Liver (tissue), 9 donors: Measurements from ENCODE around the gene ATP10D. TPM values are rescaled to one million over a fixed set of nuclear protein-coding genes. Genes with fewer than 3 reads are reported as not detected.

Source experiments
- DNase-seq: peaks from one replicate; pipeline ENCODE4 v3.0.0-alpha.2; 2017; ENCODE audit warnings: low spot score
- H3K27ac ChIP-seq, 2 donors: one replicate each; pipeline ENCODE4 v1.7.0; 2013; ENCODE audit warnings: inconsistent platforms in 2 of 2, low read length in 2 of 2, control low read depth in 1 of 2, low read depth in 1 of 2, mild to moderate bottlenecking in 1 of 2
- H3K27me3 ChIP-seq, 4 donors: one replicate each; pipeline versions ENCODE4 v1.6.1 to v1.7.0; 2013; ENCODE audit warnings: low read length in 3 of 4, inconsistent platforms in 1 of 4, mild to moderate bottlenecking in 1 of 4, moderate library complexity in 1 of 4; ENCODE audit not compliant: control insufficient read depth in 4 of 4, insufficient read depth in 4 of 4
- H3K36me3 ChIP-seq, 4 donors: one replicate each; pipeline versions ENCODE4 v1.6.1 to v1.7.0; 2013; ENCODE audit warnings: low read length in 3 of 4, mild to moderate bottlenecking in 3 of 4, low read depth in 1 of 4, moderate library complexity in 1 of 4; ENCODE audit not compliant: control insufficient read depth in 4 of 4, insufficient read depth in 3 of 4
- H3K4me1 ChIP-seq, 4 donors: one replicate each; pipeline versions ENCODE4 v1.6.1 to v1.7.0; 2013; ENCODE audit warnings: low read length in 3 of 4, mild to moderate bottlenecking in 3 of 4, moderate library complexity in 1 of 4; ENCODE audit not compliant: control insufficient read depth in 4 of 4, insufficient read depth in 4 of 4
- H3K4me3 ChIP-seq, 3 donors: one replicate each; pipeline versions ENCODE4 v1.6.1 to v1.7.0; 2013; ENCODE audit warnings: low read length in 3 of 3, control low read depth in 1 of 3, low read depth in 1 of 3, mild to moderate bottlenecking in 1 of 3
- H3K9ac ChIP-seq, 2 donors: one replicate each; pipeline ENCODE4 v1.7.0; 2013; ENCODE audit warnings: low read length in 2 of 2, mild to moderate bottlenecking in 2 of 2, moderate library complexity in 2 of 2, control low read depth in 1 of 2, low read depth in 1 of 2
- H3K9me3 ChIP-seq, 4 donors: one replicate each; pipeline versions ENCODE4 v1.6.1 to v1.7.0; 2013; ENCODE audit warnings: low read length in 3 of 4; ENCODE audit not compliant: control insufficient read depth in 4 of 4
- EGR1 ChIP-seq, 2 donors: IDR thresholded peaks; 2 replicates each; pipeline ENCODE4 v1.6.1; 2016 to 2018; ENCODE audit warnings: antibody characterized with exemption in 2 of 2, low read depth in 2 of 2
- FOXA1 ChIP-seq: IDR thresholded peaks from 2 replicates; pipeline ENCODE4 v1.6.1; 2016; ENCODE audit warnings: antibody characterized with exemption
- FOXA2 ChIP-seq: IDR thresholded peaks from 2 replicates; pipeline ENCODE4 v1.6.1; 2016; ENCODE audit warnings: antibody characterized with exemption
- GABPA ChIP-seq, 2 donors: IDR thresholded peaks in 1 of 2; conservative IDR thresholded peaks in 1 of 2; 2 replicates each; pipeline ENCODE4 v1.6.1; 2016; ENCODE audit warnings: antibody characterized with exemption in 2 of 2, mild to moderate bottlenecking in 1 of 2, moderate library complexity in 1 of 2
- HNF4A ChIP-seq, 2 donors: conservative IDR thresholded peaks; 2 replicates each; pipeline ENCODE4 v1.6.1; 2016; ENCODE audit warnings: antibody characterized with exemption in 2 of 2, mild to moderate bottlenecking in 2 of 2
- HNF4G ChIP-seq: IDR thresholded peaks from 2 replicates; pipeline ENCODE4 v1.6.1; 2016; ENCODE audit warnings: antibody characterized with exemption
- JUND ChIP-seq, 2 donors: IDR thresholded peaks; 2 replicates each; pipeline ENCODE4 v1.6.1; 2016; ENCODE audit warnings: antibody characterized with exemption in 2 of 2
- NR2F2 ChIP-seq: IDR thresholded peaks from 2 replicates; pipeline ENCODE4 v1.6.1; 2016; ENCODE audit warnings: antibody characterized with exemption
- RAD21 ChIP-seq, 2 donors: IDR thresholded peaks; 2 replicates each; pipeline ENCODE4 v1.6.1; 2016; ENCODE audit warnings: antibody characterized with exemption in 2 of 2, mild to moderate bottlenecking in 2 of 2
- RXRA ChIP-seq, 2 donors: IDR thresholded peaks; 2 replicates each; pipeline ENCODE4 v1.6.1; 2017 to 2018; ENCODE audit warnings: antibody characterized with exemption in 2 of 2, mild to moderate bottlenecking in 1 of 2
- SP1 ChIP-seq: IDR thresholded peaks from 2 replicates; pipeline ENCODE4 v1.6.1; 2018; ENCODE audit warnings: antibody characterized with exemption, mild to moderate bottlenecking
- TAF1 ChIP-seq: conservative IDR thresholded peaks from 2 replicates; pipeline ENCODE4 v1.6.1; 2016; ENCODE audit warnings: antibody characterized with exemption, mild to moderate bottlenecking
- YY1 ChIP-seq: IDR thresholded peaks from 2 replicates; pipeline ENCODE4 v1.6.1; 2016; ENCODE audit warnings: antibody characterized with exemption, mild to moderate bottlenecking
- ZBTB33 ChIP-seq: IDR thresholded peaks from 2 replicates; pipeline ENCODE4 v1.6.1; 2016; ENCODE audit warnings: antibody characterized with exemption
- WGBS: extraction: QIAGEN DNeasy Blood & Tissue Kit; methylation state at CpG from one replicate; pipeline ENCODE4 v1.1.7; 2013; 5-methylcytosine and 5-hydroxymethylcytosine counted together
- polyA plus RNA-seq, 2 donors: library from polyadenylated mRNA; stranded (reverse) in 1 of 2; unstranded in 1 of 2; fragments of 200-250 nt in 1 of 2; fragments of >200 nt in 1 of 2; fragmentation: Nextera tagmentation in 1 of 2; extraction: Ambion mirVana in 1 of 2; gene quantifications; one replicate each; pipeline versions ENCODE4 v1.2.1 to v1.2.3, GENCODE V29; 2013 to 2015
- total RNA-seq, 2 donors: library from RNA; depleted of rRNA; stranded (reverse); fragments of >200 nt; gene quantifications; one replicate each; pipeline ENCODE4 v1.2.3, GENCODE V29; 2014
- TF ChIP-seq, protein P1 (sequence below): IDR thresholded peaks from 2 replicates; pipeline ENCODE4 v1.6.1; 2016; ENCODE audit warnings: antibody characterized with exemption
- TF ChIP-seq, protein P2 (sequence below): IDR thresholded peaks from 2 replicates; pipeline ENCODE4 v1.6.1; 2016; ENCODE audit warnings: antibody characterized with exemption
- TF ChIP-seq, protein P3 (sequence below): fragments of 150-350 bp; IDR thresholded peaks from 2 replicates; pipeline ENCODE4 v1.5.1; 2017; ENCODE audit warnings: improper control_type of control experiment, low read depth, low read length; ENCODE audit not compliant: missing input control
- TF ChIP-seq, protein P4 (sequence below): IDR thresholded peaks from 2 replicates; pipeline ENCODE4 v1.6.1; 2016; ENCODE audit warnings: antibody characterized with exemption, mild to moderate bottlenecking
- donor health status: healthy.
- donor health status: healthy.
- donor health status: healthy.
- donor health status: healthy.
- donor health status: healthy.

The ATP10D gene
- total and polyA plus RNA-seq, 4 donors = 4.3 to 13.6 (median 7.4) TPM

GRCh38 chr4:47538111-47538824, 53.2 kb downstream of the ATP10D start:
- Histone ChIP-seq H3K9ac (no peak overlapping the region), H3K27me3 (no peaks in the 10 kb centered on the region), H3K4me1 (no peaks in the 10 kb centered on the region), H3K27ac (no peak overlapping the region), H3K4me3 (no peak overlapping the region), H3K9me3 (no peaks in the 10 kb centered on the region), H3K36me3 (peaks cover 0 to 9% (median 3%) of the 10 kb centered on the region in 4 donors)
- 90% methylated on average over 3 of the region's 3 CpGs for WGBS
- TF ChIP-seq, protein P1, sequence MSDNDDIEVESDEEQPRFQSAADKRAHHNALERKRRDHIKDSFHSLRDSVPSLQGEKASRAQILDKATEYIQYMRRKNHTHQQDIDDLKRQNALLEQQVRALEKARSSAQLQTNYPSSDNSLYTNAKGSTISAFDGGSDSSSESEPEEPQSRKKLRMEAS = no peak
- no peak for TF ChIP-seq RAD21 (IDR thresholded peaks at IDR 0.05)
- no peak for TF ChIP-seq RXRA (IDR thresholded peaks at IDR 0.05)
- TF ChIP-seq ZBTB33 = no peak
- TF ChIP-seq, protein P2, sequence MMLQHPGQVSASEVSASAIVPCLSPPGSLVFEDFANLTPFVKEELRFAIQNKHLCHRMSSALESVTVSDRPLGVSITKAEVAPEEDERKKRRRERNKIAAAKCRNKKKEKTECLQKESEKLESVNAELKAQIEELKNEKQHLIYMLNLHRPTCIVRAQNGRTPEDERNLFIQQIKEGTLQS = no peak
- no peak for TF ChIP-seq JUND (IDR thresholded peaks at IDR 0.05)
- no peak for TF ChIP-seq NR2F2
- TF ChIP-seq EGR1 (IDR thresholded peaks at IDR 0.05; ENCODE audit: low read depth in 2 of 2) = no peak
- no peak for TF ChIP-seq HNF4A (conservative IDR thresholded peaks at IDR 0.05)
- TF ChIP-seq HNF4G = no peak
- TF ChIP-seq, protein P3, sequence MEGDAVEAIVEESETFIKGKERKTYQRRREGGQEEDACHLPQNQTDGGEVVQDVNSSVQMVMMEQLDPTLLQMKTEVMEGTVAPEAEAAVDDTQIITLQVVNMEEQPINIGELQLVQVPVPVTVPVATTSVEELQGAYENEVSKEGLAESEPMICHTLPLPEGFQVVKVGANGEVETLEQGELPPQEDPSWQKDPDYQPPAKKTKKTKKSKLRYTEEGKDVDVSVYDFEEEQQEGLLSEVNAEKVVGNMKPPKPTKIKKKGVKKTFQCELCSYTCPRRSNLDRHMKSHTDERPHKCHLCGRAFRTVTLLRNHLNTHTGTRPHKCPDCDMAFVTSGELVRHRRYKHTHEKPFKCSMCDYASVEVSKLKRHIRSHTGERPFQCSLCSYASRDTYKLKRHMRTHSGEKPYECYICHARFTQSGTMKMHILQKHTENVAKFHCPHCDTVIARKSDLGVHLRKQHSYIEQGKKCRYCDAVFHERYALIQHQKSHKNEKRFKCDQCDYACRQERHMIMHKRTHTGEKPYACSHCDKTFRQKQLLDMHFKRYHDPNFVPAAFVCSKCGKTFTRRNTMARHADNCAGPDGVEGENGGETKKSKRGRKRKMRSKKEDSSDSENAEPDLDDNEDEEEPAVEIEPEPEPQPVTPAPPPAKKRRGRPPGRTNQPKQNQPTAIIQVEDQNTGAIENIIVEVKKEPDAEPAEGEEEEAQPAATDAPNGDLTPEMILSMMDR = no peak
- TF ChIP-seq, protein P4, sequence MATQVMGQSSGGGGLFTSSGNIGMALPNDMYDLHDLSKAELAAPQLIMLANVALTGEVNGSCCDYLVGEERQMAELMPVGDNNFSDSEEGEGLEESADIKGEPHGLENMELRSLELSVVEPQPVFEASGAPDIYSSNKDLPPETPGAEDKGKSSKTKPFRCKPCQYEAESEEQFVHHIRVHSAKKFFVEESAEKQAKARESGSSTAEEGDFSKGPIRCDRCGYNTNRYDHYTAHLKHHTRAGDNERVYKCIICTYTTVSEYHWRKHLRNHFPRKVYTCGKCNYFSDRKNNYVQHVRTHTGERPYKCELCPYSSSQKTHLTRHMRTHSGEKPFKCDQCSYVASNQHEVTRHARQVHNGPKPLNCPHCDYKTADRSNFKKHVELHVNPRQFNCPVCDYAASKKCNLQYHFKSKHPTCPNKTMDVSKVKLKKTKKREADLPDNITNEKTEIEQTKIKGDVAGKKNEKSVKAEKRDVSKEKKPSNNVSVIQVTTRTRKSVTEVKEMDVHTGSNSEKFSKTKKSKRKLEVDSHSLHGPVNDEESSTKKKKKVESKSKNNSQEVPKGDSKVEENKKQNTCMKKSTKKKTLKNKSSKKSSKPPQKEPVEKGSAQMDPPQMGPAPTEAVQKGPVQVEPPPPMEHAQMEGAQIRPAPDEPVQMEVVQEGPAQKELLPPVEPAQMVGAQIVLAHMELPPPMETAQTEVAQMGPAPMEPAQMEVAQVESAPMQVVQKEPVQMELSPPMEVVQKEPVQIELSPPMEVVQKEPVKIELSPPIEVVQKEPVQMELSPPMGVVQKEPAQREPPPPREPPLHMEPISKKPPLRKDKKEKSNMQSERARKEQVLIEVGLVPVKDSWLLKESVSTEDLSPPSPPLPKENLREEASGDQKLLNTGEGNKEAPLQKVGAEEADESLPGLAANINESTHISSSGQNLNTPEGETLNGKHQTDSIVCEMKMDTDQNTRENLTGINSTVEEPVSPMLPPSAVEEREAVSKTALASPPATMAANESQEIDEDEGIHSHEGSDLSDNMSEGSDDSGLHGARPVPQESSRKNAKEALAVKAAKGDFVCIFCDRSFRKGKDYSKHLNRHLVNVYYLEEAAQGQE = no peak
- no peak for TF ChIP-seq SP1
- TF ChIP-seq YY1 = no peak
- TF ChIP-seq FOXA2 = no peak
- no peak for TF ChIP-seq TAF1
- no peak for TF ChIP-seq FOXA1
- no peak for TF ChIP-seq GABPA (IDR thresholded peaks at IDR 0.05 in 1 of 2, conservative IDR thresholded peaks at IDR 0.05 in 1 of 2)
- no peak for DNase-seq
